HG03095 (cell line): Measurements from ENCODE around the gene A2M.

ENCODE experiments used
- ATAC-seq: cut with Tn5 transposase; IDR thresholded peaks from one replicate; pipeline ENCODE4 v1.9.1; 2021; ENCODE audit warnings: moderate library complexity; ENCODE audit not compliant: unreplicated experiment

Gene A2M

GRCh38 chr12:9074484-9075137, 41.1 kb downstream of the A2M start:
- ATAC-seq = no peak

- no peak for ATAC-seq
These were observed 42.6 kb downstream of the A2M start for GRCh38 chr12:9073076-9073475.

GRCh38 chr12:9072481-9073038, 43.2 kb downstream of the A2M start:
- ATAC-seq = no peak

- no peak for ATAC-seq
These were observed 43.8 kb downstream of the A2M start for GRCh38 chr12:9071969-9072368.

GRCh38 chr12:9071518-9071917, 44.2 kb downstream of the A2M start:
- no peak for ATAC-seq

- ATAC-seq = no peak
These were observed 45.4 kb downstream of the A2M start for GRCh38 chr12:9070351-9070750.

GRCh38 chr12:9068600-9068999, 47.1 kb downstream of the A2M start:
- ATAC-seq = no peak

GRCh38 chr12:9068086-9068485, 47.6 kb downstream of the A2M start:
- ATAC-seq = no peak

- no peak for ATAC-seq
These were observed 48.8 kb downstream of the A2M start for GRCh38 chr12:9066755-9067423.

GRCh38 chr12:9066183-9066623, 49.5 kb downstream of the A2M start:
- ATAC-seq = no peak

- no peak for ATAC-seq
These were observed 50.2 kb downstream of the A2M start for GRCh38 chr12:9065607-9065856.

GRCh38 chr12:9064815-9065606, 50.7 kb downstream of the A2M start:
- ATAC-seq = no peak

GRCh38 chr12:9064201-9064814, 51.4 kb downstream of the A2M start:
- no peak for ATAC-seq

- no peak for ATAC-seq
These were observed 63.1 kb downstream of the A2M start for GRCh38 chr12:9052610-9053009.

- ATAC-seq = no peak
These were observed 64.6 kb downstream of the A2M start for GRCh38 chr12:9051158-9051550.

- ATAC-seq = no peak
These were observed 65.1 kb downstream of the A2M start for GRCh38 chr12:9050521-9051157.

GRCh38 chr12:9049520-9050133, 66.1 kb downstream of the A2M start:
- ATAC-seq = no peak

GRCh38 chr12:9048930-9049329, 66.8 kb downstream of the A2M start:
- ATAC-seq = no peak

GRCh38 chr12:9047105-9047504, 68.6 kb downstream of the A2M start:
- no peak for ATAC-seq

- ATAC-seq = no peak
These were observed 72.0 kb downstream of the A2M start for GRCh38 chr12:9043766-9044165.

GRCh38 chr12:9041321-9041720, 74.4 kb downstream of the A2M start:
- ATAC-seq = no peak
